CD14-positive monocyte (primary cell): Measurements from ENCODE around the gene RAB44. TPM values are rescaled to one million over a fixed set of nuclear protein-coding genes. Genes with fewer than 3 reads are reported as not detected.

Experiments used
- DNase-seq, 3 donors: peaks; one replicate each; pipeline ENCODE4 v3.0.0-alpha.2; 2011 to 2022
- H2AFZ ChIP-seq: 2 replicates; pipeline ENCODE4 v1.6.0; 2012; ENCODE audit warnings: mild to moderate bottlenecking, low read depth, low read length, inconsistent platforms; ENCODE audit not compliant: insufficient read depth, poor library complexity, severe bottlenecking
- H3K27ac ChIP-seq, 2 donors: 1 replicate in 1 of 2; 2 replicates in 1 of 2; pipeline ENCODE4 v1.5.1; 2012 to 2013; ENCODE audit warnings: low read length in 2 of 2, control low read depth in 1 of 2, inconsistent platforms in 1 of 2, low read depth in 1 of 2, mild to moderate bottlenecking in 1 of 2
- H3K27me3 ChIP-seq, 2 donors: one replicate each; pipeline versions ENCODE4 v1.6.0 to v1.6.1; 2011 to 2013; ENCODE audit warnings: low read length in 2 of 2; ENCODE audit not compliant: control insufficient read depth in 2 of 2, insufficient read depth in 2 of 2
- H3K36me3 ChIP-seq, 2 donors: replicated peaks in 1 of 2; 1 replicate in 1 of 2; 2 replicates in 1 of 2; pipeline versions ENCODE4 v1.5.1 to v1.6.1; 2012 to 2013; ENCODE audit warnings: low read length in 2 of 2, control low read depth in 1 of 2, inconsistent platforms in 1 of 2, mild to moderate bottlenecking in 1 of 2; ENCODE audit not compliant: insufficient read depth in 2 of 2, control insufficient read depth in 1 of 2
- H3K4me1 ChIP-seq, 2 donors: 1 replicate in 1 of 2; 2 replicates in 1 of 2; pipeline versions ENCODE4 v1.5.1 to v1.6.1; 2012 to 2013; ENCODE audit warnings: low read length in 2 of 2, control low read depth in 1 of 2, inconsistent platforms in 1 of 2, mild to moderate bottlenecking in 1 of 2, moderate library complexity in 1 of 2; ENCODE audit not compliant: insufficient read depth in 2 of 2, control insufficient read depth in 1 of 2
- H3K4me2 ChIP-seq: replicated peaks from 2 replicates; pipeline ENCODE3; 2012; ENCODE audit warnings: low read length, moderate library complexity, mild to moderate bottlenecking; ENCODE audit not compliant: poor library complexity, severe bottlenecking; ENCODE audit errors: extremely low read depth
- H3K4me3 ChIP-seq, 3 experiments: fragments of 200-600 bp in 1 of 3; sonication (generic) in 1 of 3; replicated peaks in 1 of 3; 1 replicate in 2 of 3; 2 replicates in 1 of 3; pipeline ENCODE4 v1.5.1; 2011 to 2013; ENCODE audit warnings: low read length in 3 of 3, mild to moderate bottlenecking in 3 of 3, control low read depth in 2 of 3, low read depth in 2 of 3, inconsistent platforms in 1 of 3, moderate library complexity in 1 of 3
- H3K79me2 ChIP-seq: 2 replicates; pipeline ENCODE4 v1.6.0; 2012; ENCODE audit warnings: mild to moderate bottlenecking, control low read depth, inconsistent platforms, low read length, moderate library complexity; ENCODE audit not compliant: insufficient read depth
- H3K9ac ChIP-seq: 2 replicates; pipeline ENCODE4 v1.6.0; 2017; ENCODE audit warnings: low read length, mild to moderate bottlenecking; ENCODE audit not compliant: insufficient read depth, poor library complexity, severe bottlenecking
- H3K9me3 ChIP-seq, 2 donors: replicated peaks in 1 of 2; 1 replicate in 1 of 2; 2 replicates in 1 of 2; pipeline versions ENCODE4 v1.5.1 to v1.6.1; 2012 to 2013; ENCODE audit warnings: low read length in 2 of 2, control low read depth in 1 of 2; ENCODE audit not compliant: control insufficient read depth in 1 of 2, insufficient read depth in 1 of 2
- H4K20me1 ChIP-seq: 2 replicates; pipeline ENCODE4 v1.6.0; 2012; ENCODE audit warnings: mild to moderate bottlenecking, low read length, control low read depth, moderate library complexity; ENCODE audit not compliant: insufficient read depth
- H3K27ac Mint-ChIP-seq, 7 donors: one replicate each; pipeline ENCODE4 v1.8.0; 2020; ENCODE audit warnings: mild to moderate bottlenecking in 7 of 7, mixed read lengths in 7 of 7, moderate library complexity in 6 of 7, inconsistent platforms in 2 of 7
- H3K27me3 Mint-ChIP-seq, 3 donors: one replicate each; pipeline ENCODE4 v1.8.0; 2021 to 2022; ENCODE audit warnings: low read depth in 3 of 3, mild to moderate bottlenecking in 3 of 3, mixed read lengths in 3 of 3, moderate library complexity in 3 of 3, inconsistent platforms in 1 of 3
- H3K36me3 Mint-ChIP-seq, 2 donors: one replicate each; pipeline ENCODE4 v1.8.0; 2020; ENCODE audit warnings: mixed read lengths in 2 of 2, inconsistent platforms in 1 of 2, mild to moderate bottlenecking in 1 of 2
- H3K4me1 Mint-ChIP-seq: one replicate; pipeline ENCODE4 v1.8.0; 2020; ENCODE audit warnings: mild to moderate bottlenecking, mixed read lengths
- H3K4me3 Mint-ChIP-seq, 2 donors: one replicate each; pipeline ENCODE4 v1.8.0; 2020; ENCODE audit warnings: mild to moderate bottlenecking in 2 of 2, mixed read lengths in 2 of 2, moderate library complexity in 1 of 2
- H3K9me3 Mint-ChIP-seq, 7 donors: one replicate each; pipeline ENCODE4 v1.8.0; 2020 to 2022; ENCODE audit warnings: mixed read lengths in 7 of 7, mild to moderate bottlenecking in 6 of 7, moderate library complexity in 6 of 7, inconsistent platforms in 2 of 7
- CTCF ChIP-seq: fragments of 200-600 bp; IDR thresholded peaks from one replicate; pipeline ENCODE4 v1.8.0; 2022; ENCODE audit warnings: antibody characterized with exemption, mild to moderate bottlenecking
- WGBS: methylation state at CpG from one replicate; pipeline ENCODE4 v1.1.5; 2013; ENCODE audit warnings: missing lambda C conversion rate; ENCODE audit not compliant: insufficient coverage; 5-methylcytosine and 5-hydroxymethylcytosine counted together
- intact Hi-C, 2 donors: fragments of 100-400 bp; cut with micrococcal nuclease; formaldehyde crosslinking; loops; one replicate each; pipeline versions ENCODE4 v1.15.0 to v1.15.1; 2023
- polyA plus RNA-seq, 3 donors: library from polyadenylated mRNA; depleted of rRNA in 1 of 3; unstranded in 2 of 3; stranded (reverse) in 1 of 3; fragments of 300-500 nt in 2 of 3; fragments of >200 nt in 1 of 3; fragmentation: Illumina TruSeq in 2 of 3; gene quantifications; 1 replicate in 2 of 3; 2 replicates in 1 of 3; pipeline ENCODE4 v1.2.3, GENCODE V29; 2012 to 2021

RAB44 gene
- polyA plus RNA-seq, 3 donors = 1.5 to 18.0 (median 1.9) TPM

- no peak for TF ChIP-seq CTCF
- H3K27me3 Mint-ChIP-seq = peaks cover 6 to 18% (median 7%) of the 10 kb centered on the region in 3 donors
- peak overlapping the region; percentile 79 to 96 (median 90) for H3K27ac Mint-ChIP-seq
- Histone ChIP-seq H3K36me3 (peaks cover 8 to 40% of the 10 kb centered on the region in 2 donors), H3K27me3 (peaks cover 0 to 6% of the 10 kb centered on the region in 2 donors), H4K20me1 (peaks cover 82% of the 10 kb centered on the region), H3K27ac (peak overlapping the region; percentile 45 to 76), H3K9ac (peak overlapping the region; percentile 50), H3K79me2 (peaks cover 32% of the 10 kb centered on the region), H3K4me2 (peak overlapping the region; percentile 38), H3K9me3 (no peaks in the 10 kb centered on the region), H2AFZ (no peak overlapping the region), H3K4me1 (peaks cover 70 to 73% of the 10 kb centered on the region in 2 donors), H3K4me3 (peak overlapping the region in 1 of 3 experiments; percentile 60)
- 86% methylated on average over 4 of the region's 6 CpGs for WGBS
- H3K4me3 Mint-ChIP-seq = peak overlapping the region in 1 of 2 donors; percentile 35
- peaks cover 0 to 6% (median 0%) of the 10 kb centered on the region in 7 donors for H3K9me3 Mint-ChIP-seq
- H3K36me3 Mint-ChIP-seq = peaks cover 62 to 67% of the 10 kb centered on the region in 2 donors
- intact Hi-C loops = loop anchor here (2.0 to 5.0 kb wide), 4 partner anchors 74 to 169 kb away; partner anchors contain the start of gene STK38 (in 1 of the 2)
- H3K4me1 Mint-ChIP-seq = peaks cover 63% of the 10 kb centered on the region
- DNase-seq = peak in 1 of 3 donors; percentile 21
Measured at GRCh38 chr6:36683145-36683655, 14.4 kb upstream of the RAB44 start.

GRCh38 chr6:36683656-36684446, 13.8 kb upstream of the RAB44 start:
- 97% methylated on average over 26 of the region's 29 CpGs for WGBS
- Histone ChIP-seq H3K4me3 (peak overlapping the region in 1 of 3 experiments; percentile 60), H3K27me3 (peaks cover 0 to 5% of the 10 kb centered on the region in 2 donors), H3K4me1 (peaks cover 68 to 69% of the 10 kb centered on the region in 2 donors), H3K27ac (peak overlapping the region; percentile 32 to 85), H3K9me3 (no peaks in the 10 kb centered on the region), H4K20me1 (peaks cover 79% of the 10 kb centered on the region), H3K79me2 (peaks cover 32% of the 10 kb centered on the region), H3K36me3 (peaks cover 8 to 40% of the 10 kb centered on the region in 2 donors), H2AFZ (no peak overlapping the region), H3K4me2 (peak overlapping the region; percentile 59), H3K9ac (peak overlapping the region; percentile 50)
- no peak for TF ChIP-seq CTCF
- peak in 1 of 3 donors; percentile 25 for DNase-seq
- no peak overlapping the region for H3K4me3 Mint-ChIP-seq
- peaks cover 5 to 14% (median 6%) of the 10 kb centered on the region in 3 donors for H3K27me3 Mint-ChIP-seq
- peaks cover 60 to 67% of the 10 kb centered on the region in 2 donors for H3K36me3 Mint-ChIP-seq
- intact Hi-C loops = loop anchor here (2.0 to 5.0 kb wide), 4 partner anchors 73 to 168 kb away; partner anchors contain the start of gene STK38 (in 1 of the 2)
- H3K9me3 Mint-ChIP-seq = peaks cover 0 to 3% (median 0%) of the 10 kb centered on the region in 7 donors
- peaks cover 62% of the 10 kb centered on the region for H3K4me1 Mint-ChIP-seq
- peak overlapping the region; percentile 68 to 96 (median 91) for H3K27ac Mint-ChIP-seq
